ENCODE data around the gene PRKCA. TPM values are rescaled to one million over a fixed set of nuclear protein-coding genes. Genes with fewer than 3 reads are reported as not detected.

Gene PRKCA
- total and polyA plus RNA-seq, 2 donors (not counting 3 experiments of a cell fraction or from before 2014, with no cell fraction given): 7.5 to 34.2 TPM

- no TSS peak for BruUV-seq (replicated peaks)
- no peak overlapping the region for H3K4me3 ChIP-seq (replicated peaks in 1 of 3; ENCODE audit: insufficient read depth in 1 of 3, low read depth in 1 of 3, low read length in 3 of 3)
- no peaks in the 10 kb centered on the region for H3K4me1 ChIP-seq (ENCODE audit: control insufficient read depth, extremely low read depth, insufficient read depth, low read length)
- H3K27ac ChIP-seq (ENCODE audit: insufficient read depth, low read depth, low read length): no peak overlapping the region
- no peaks in the 10 kb centered on the region for H3K9me1 ChIP-seq (replicated peaks; ENCODE audit: control insufficient read depth, extremely low read depth, insufficient read depth, low read length)
- no peak for FAIRE-seq
- intact Hi-C loops (cut with micrococcal nuclease): no loop called here
- no peak for DNase-seq (ENCODE audit: low read depth, low spot score)
- ChIA-PET CTCF (interaction anchor here (0.6 to 1.5 kb wide), 3 partner anchors 11 to 69 kb away, joined by 3 to 5 read pairs (median 3); no protein-coding TSS in a partner anchor), POLR2A (no interaction called here)
- peaks cover 7 to 17% of the 10 kb centered on the region in 2 experiments for H3K27me3 ChIP-seq (ENCODE audit: control insufficient read depth in 2 of 2, insufficient read depth in 2 of 2, low read length in 2 of 2)
- no peak overlapping the region for H3K9ac ChIP-seq (replicated peaks; ENCODE audit: extremely low read depth, insufficient read depth, low read length)
- H3K9me3 ChIP-seq (replicated peaks; ENCODE audit: control insufficient read depth, insufficient read depth, low read length): no peaks in the 10 kb centered on the region
- H3K79me2 ChIP-seq (ENCODE audit: control insufficient read depth, insufficient read depth, low read length): no peaks in the 10 kb centered on the region
- H3K36me3 ChIP-seq (ENCODE audit: control insufficient read depth in 2 of 2, extremely low read depth in 1 of 2, insufficient read depth in 2 of 2, low read length in 2 of 2): no peaks in the 10 kb centered on the region
- H2AFZ ChIP-seq (ENCODE audit: low read depth, low read length): no peak overlapping the region
- H3K4me2 ChIP-seq (ENCODE audit: insufficient read depth, low read length): no peak overlapping the region
- no peak for TF ChIP-seq EZH2 (IDR thresholded peaks at IDR 0.05; ENCODE audit: borderline replicate concordance, low read depth, low read length, severe bottlenecking)
- no peak for TF ChIP-seq FOS (IDR thresholded peaks at IDR 0.05; ENCODE audit: borderline replicate concordance, insufficient read depth, low read length)
- no peak for TF ChIP-seq GATA2 (IDR thresholded peaks at IDR 0.05; ENCODE audit: insufficient read depth, insufficient read length, low read depth, low read length)
- no peak for TF ChIP-seq POLR2AphosphoS5 (IDR thresholded peaks at IDR 0.05; ENCODE audit: insufficient read depth, low read depth, low read length)
- TF ChIP-seq, protein P1, sequence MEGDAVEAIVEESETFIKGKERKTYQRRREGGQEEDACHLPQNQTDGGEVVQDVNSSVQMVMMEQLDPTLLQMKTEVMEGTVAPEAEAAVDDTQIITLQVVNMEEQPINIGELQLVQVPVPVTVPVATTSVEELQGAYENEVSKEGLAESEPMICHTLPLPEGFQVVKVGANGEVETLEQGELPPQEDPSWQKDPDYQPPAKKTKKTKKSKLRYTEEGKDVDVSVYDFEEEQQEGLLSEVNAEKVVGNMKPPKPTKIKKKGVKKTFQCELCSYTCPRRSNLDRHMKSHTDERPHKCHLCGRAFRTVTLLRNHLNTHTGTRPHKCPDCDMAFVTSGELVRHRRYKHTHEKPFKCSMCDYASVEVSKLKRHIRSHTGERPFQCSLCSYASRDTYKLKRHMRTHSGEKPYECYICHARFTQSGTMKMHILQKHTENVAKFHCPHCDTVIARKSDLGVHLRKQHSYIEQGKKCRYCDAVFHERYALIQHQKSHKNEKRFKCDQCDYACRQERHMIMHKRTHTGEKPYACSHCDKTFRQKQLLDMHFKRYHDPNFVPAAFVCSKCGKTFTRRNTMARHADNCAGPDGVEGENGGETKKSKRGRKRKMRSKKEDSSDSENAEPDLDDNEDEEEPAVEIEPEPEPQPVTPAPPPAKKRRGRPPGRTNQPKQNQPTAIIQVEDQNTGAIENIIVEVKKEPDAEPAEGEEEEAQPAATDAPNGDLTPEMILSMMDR (IDR thresholded peaks at IDR 0.05; ENCODE audit: extremely low read depth in 1 of 2, insufficient read depth in 1 of 2, low read depth in 1 of 2, low read length in 2 of 2): no peak
- no peak for TF ChIP-seq MYC (IDR thresholded peaks at IDR 0.05; ENCODE audit: low read depth, low read length)
- TF ChIP-seq JUN (IDR thresholded peaks at IDR 0.05; ENCODE audit: borderline replicate concordance, insufficient read depth, insufficient read length, low read depth): no peak
- TF ChIP-seq POLR2A (IDR thresholded peaks at IDR 0.05; ENCODE audit: low read depth, low read length): no peak
- H4K20me1 ChIP-seq (replicated peaks; ENCODE audit: control insufficient read depth, extremely low read depth, insufficient read depth, low read length): no peaks in the 10 kb centered on the region
- dilution Hi-C loops (cut with MboI; ENCODE audit: extremely low pct_ligation_motif_present, low sequenced_read_pairs): no loop called here
These were observed 528.0 kb downstream of the PRKCA start for GRCh38 chr17:66830451-66830850.

Measured in endothelial cell of umbilical vein (primary cell).